ACC112 (cell line): ENCODE measurements around the gene GOLGA3.
"Not testable (repeated sequence)": the region's sequence is repeated elsewhere in the genome, so short reads cannot be mapped to it uniquely, and the experiment has no call there.

ENCODE experiments used
- H2AFZ ChIP-seq: fragments of 200-600 bp; sonication (generic); one replicate; pipeline ENCODE4 v1.6.0; 2017; ENCODE audit warnings: antibody characterized with exemption, low read length; ENCODE audit not compliant: unreplicated experiment
- H3K27ac ChIP-seq: fragments of 200-600 bp; sonication (generic); 2 replicates; pipeline ENCODE4 v1.5.1; 2014; ENCODE audit warnings: low read depth, mild to moderate bottlenecking, antibody characterized with exemption, low read length, moderate library complexity
- H3K27me3 ChIP-seq: fragments of 200-600 bp; sonication (generic); 2 replicates; pipeline ENCODE4 v1.6.1; 2014; ENCODE audit warnings: mild to moderate bottlenecking, antibody characterized with exemption, low read length, moderate library complexity, mixed read lengths; ENCODE audit not compliant: insufficient read depth
- H3K36me3 ChIP-seq: fragments of 200-600 bp; sonication (generic); 2 replicates; pipeline ENCODE4 v1.6.1; 2016; ENCODE audit warnings: mild to moderate bottlenecking, antibody characterized with exemption, low read length, moderate library complexity, mixed read lengths; ENCODE audit not compliant: insufficient read depth
- H3K4me1 ChIP-seq: fragments of 200-600 bp; sonication (generic); one replicate; pipeline ENCODE4 v1.6.1; 2016; ENCODE audit warnings: low read length, mixed read lengths; ENCODE audit not compliant: insufficient read depth, unreplicated experiment, control insufficient read depth
- H3K4me3 ChIP-seq: fragments of 200-600 bp; sonication (generic); 2 replicates; pipeline ENCODE4 v1.5.1; 2014; ENCODE audit warnings: mild to moderate bottlenecking, low read depth, low read length
- H3K79me2 ChIP-seq: fragments of 200-600 bp; sonication (generic); one replicate; pipeline ENCODE4 v1.6.0; 2016; ENCODE audit warnings: low read length; ENCODE audit not compliant: control insufficient read depth, unreplicated experiment, insufficient read depth

Gene GOLGA3

DNA sequence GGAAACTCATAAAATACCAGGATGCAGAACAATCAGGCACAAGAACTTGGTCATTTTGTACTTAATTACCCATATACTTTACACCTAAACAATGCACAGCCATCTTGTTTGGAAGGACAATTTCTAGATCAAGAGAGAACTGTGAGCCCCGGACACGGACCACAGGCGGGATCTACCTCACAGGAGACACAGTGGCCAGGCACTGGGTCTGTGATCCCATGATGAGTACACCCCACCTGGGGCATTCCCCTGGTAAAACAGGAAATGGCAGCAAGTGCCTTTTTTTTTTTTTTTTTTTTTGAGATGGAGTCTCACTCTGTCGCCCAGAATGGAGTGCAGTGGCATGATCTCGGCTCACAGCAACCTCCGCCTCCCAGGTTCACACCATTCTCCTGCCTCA, 15.2 kb downstream of the GOLGA3 start:
- Histone ChIP-seq H3K27me3 (no peaks in the 10 kb centered on the region), H3K4me1 (no peaks in the 10 kb centered on the region), H3K27ac (no peak overlapping the region), H3K4me3 (no peak overlapping the region), H3K36me3 (peaks cover 37% of the 10 kb centered on the region), H3K79me2 (peaks cover 21% of the 10 kb centered on the region), H2AFZ (no peak overlapping the region)

DNA sequence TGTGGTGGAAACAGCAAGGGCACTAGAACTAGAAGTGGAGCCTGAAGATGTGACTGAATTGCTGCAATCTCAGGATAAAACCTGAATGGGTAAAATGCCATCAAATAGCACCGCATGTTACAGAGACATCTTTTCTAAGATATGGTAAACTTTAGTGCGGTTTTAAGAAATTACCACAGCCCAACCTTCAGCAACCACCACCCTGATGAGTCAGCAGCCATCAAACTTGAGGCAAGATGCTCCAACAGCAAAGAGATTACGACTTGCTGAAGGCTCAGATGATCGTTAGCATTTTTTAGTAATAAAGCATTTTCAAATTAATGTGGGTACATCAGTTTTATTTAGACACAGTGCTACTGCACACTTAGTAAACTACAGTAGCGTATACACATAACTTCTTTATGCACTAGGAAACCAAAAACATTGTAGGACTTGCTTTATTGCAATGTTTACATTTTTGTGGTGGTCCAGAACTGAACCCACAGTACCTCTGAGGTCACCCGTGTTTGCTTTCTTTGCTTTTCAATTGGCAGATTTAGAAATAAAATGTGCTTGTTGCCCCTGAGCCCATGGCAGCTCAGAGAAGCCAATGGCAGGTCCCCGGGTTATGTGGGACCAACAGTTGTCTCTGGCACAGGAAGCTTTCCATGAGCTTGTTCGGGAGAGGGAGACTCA, 15.9 kb downstream of the GOLGA3 start:
- no peak overlapping the region for H3K27ac ChIP-seq

DNA sequence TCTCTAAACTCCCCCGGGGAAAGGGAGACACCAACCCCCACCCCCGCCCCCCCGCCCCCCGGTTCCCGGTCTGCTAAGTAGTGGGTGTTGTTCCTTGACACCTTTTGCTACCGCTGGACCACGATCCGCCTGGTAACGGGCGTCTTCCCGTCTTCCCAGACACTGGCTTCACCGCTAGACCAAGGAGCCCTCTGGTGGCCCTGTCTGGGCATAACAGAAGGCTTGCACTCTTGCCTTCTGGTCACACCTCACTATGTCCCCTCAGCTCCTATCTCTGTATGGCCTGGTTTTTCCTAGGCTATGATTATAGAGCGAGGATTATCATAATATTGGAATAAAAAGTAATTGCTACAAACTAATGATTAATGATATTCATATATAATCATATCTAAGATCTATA, 19.3 kb downstream of the GOLGA3 start:
- Histone ChIP-seq H3K79me2 (peaks cover 35% of the 10 kb centered on the region), H3K36me3 (peaks cover 45% of the 10 kb centered on the region)
- not testable (repeated sequence) for H3K4me1 ChIP-seq, H3K4me3 ChIP-seq, H3K27me3 ChIP-seq, H3K27ac ChIP-seq, H2AFZ ChIP-seq

More for the DNA sequence above, 15.9 kb downstream of the GOLGA3 start:
- H2AFZ ChIP-seq = no peak overlapping the region
- H3K79me2 ChIP-seq = peaks cover 26% of the 10 kb centered on the region
- H3K4me1 ChIP-seq = no peaks in the 10 kb centered on the region
- no peak overlapping the region for H3K4me3 ChIP-seq
- peaks cover 40% of the 10 kb centered on the region for H3K36me3 ChIP-seq
- H3K27me3 ChIP-seq = no peaks in the 10 kb centered on the region

DNA sequence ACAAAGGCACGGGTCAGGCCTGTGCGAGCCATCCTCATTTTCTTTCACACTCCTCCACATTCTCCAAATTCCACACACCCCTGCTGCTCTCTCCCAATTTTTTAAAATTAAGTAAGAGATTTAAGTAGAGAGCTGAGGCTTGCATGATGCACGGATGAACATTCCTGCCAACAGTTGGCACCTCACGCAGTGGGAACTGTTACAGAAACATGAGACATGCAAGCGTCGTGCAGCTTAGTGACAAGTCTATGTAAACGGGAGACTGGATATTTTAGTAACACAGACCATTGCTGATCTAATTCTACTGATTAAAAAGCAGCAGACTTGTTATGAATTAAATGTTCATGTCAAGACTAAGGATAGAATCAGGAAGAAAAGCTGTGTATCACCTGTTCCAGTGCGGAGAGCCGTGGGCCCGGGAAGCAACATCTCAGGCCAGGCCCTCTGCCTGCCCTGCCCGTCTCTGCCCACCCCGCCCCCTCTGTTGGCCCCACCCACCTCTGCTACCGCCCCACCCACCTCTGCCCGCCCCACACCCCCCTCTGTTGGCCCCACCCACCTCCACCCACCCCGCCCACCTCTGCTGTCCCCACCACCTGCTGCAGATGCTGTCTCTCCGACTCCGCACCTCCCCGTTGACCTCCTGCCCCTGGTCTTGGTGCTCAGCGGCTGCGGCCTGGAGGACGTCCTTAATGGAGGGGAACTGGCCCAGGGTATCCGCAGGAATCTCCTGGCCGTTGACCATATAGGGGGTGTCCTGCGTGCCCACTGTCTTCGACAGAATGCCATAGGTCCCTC, 21.2 kb downstream of the GOLGA3 start:
- no peaks in the 10 kb centered on the region for H3K27me3 ChIP-seq
- H2AFZ ChIP-seq = no peak overlapping the region
- no peak overlapping the region for H3K27ac ChIP-seq
- peaks cover 43% of the 10 kb centered on the region for H3K36me3 ChIP-seq
- H3K4me1 ChIP-seq = no peaks in the 10 kb centered on the region
- H3K79me2 ChIP-seq = peaks cover 42% of the 10 kb centered on the region
- no peak overlapping the region for H3K4me3 ChIP-seq

DNA sequence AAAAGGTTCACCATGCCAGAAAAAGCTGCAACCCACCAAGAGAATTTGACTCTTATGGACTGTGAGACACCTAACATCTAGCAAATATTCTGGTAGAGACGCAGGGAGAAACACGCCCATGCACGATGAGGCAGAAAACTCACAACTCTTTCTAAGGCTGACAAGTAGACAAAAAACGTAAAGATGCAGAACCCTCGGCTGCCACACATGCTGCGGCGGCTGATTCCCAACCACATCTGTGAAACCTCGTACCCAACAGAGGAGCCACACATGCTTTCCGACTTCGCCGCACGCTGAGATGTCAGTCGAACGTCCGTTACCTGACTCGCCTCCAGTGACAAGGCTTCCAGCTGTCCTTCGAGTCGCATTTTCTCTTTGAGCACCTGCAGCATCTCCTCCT, 21.8 kb downstream of the GOLGA3 start:
- Histone ChIP-seq H3K4me3 (no peak overlapping the region), H3K36me3 (peaks cover 39% of the 10 kb centered on the region), H3K4me1 (no peaks in the 10 kb centered on the region), H2AFZ (no peak overlapping the region), H3K79me2 (peaks cover 40% of the 10 kb centered on the region), H3K27ac (no peak overlapping the region), H3K27me3 (no peaks in the 10 kb centered on the region)

DNA sequence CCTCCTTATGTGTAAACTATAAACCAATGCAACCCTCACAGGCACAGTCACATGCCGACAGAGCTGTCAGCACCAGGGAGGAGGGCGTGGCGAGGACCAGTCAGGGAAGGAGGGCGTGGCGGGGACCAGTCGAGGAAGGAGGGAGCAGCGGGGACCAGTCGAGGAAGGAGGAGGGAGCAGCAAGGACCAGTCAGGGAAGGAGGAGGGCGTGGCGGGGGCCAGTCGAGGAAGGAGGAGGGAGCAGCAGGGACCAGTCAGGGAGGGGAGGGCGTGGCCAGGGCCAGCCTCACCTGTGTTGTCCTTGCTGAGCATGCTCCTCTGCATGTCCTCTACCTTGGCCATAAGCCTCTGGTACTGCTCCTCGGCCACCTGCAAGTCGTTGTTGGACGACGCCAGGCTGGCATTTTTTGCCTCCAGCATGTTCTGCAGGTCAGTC, 24.2 kb downstream of the GOLGA3 start:
- no peak overlapping the region for H3K4me3 ChIP-seq
- no peaks in the 10 kb centered on the region for H3K27me3 ChIP-seq
- peaks cover 44% of the 10 kb centered on the region for H3K79me2 ChIP-seq
- no peak overlapping the region for H2AFZ ChIP-seq
- no peak overlapping the region for H3K27ac ChIP-seq
- H3K36me3 ChIP-seq = peaks cover 49% of the 10 kb centered on the region
- H3K4me1 ChIP-seq = no peaks in the 10 kb centered on the region

DNA sequence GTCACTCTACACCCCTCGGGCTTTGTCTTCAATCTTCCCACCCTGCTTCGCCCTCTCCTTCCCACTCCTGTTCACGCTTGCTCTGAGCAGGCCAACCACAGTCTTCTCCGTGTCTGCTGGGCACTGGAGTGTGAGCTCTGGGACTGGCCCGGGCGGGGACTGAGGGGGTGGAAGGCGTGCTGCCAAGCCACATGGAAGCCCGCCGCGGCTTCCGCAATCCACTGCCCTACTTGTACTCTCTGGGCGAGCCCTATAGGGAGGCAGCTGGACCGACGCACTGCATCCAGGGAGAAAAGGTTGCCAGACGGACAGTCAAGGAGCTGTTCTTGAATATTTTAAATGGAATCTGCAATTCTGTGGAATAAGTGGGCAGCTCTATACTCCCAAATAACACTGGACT, 24.8 kb downstream of the GOLGA3 start:
- H3K4me1 ChIP-seq = no peaks in the 10 kb centered on the region
- peaks cover 48% of the 10 kb centered on the region for H3K79me2 ChIP-seq
- H3K27me3 ChIP-seq = no peaks in the 10 kb centered on the region
- H3K36me3 ChIP-seq = peaks cover 54% of the 10 kb centered on the region
- no peak overlapping the region for H3K27ac ChIP-seq
- H3K4me3 ChIP-seq = no peak overlapping the region
- no peak overlapping the region for H2AFZ ChIP-seq

DNA sequence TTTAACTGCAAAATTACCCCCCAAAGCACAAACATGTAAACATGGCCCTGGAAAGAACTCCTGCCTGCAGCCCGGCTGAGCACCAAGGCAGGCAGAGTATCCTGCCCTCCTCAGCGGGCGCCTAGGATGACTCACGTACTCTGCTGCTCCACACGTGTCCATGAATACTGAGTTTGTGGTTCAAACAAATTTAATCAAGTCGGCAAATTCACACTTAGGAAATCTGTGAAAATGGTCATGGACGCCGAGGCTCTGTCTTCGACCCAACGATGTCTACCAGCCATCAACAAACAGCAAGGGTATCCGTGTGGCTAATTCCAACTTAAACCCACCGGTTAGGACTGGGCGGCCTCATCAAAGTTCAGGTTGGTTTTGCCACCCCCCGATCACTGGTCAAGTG, 25.5 kb downstream of the GOLGA3 start:
- H2AFZ ChIP-seq = no peak overlapping the region
- H3K79me2 ChIP-seq = peaks cover 46% of the 10 kb centered on the region
- no peaks in the 10 kb centered on the region for H3K27me3 ChIP-seq
- no peak overlapping the region for H3K4me3 ChIP-seq
- no peaks in the 10 kb centered on the region for H3K4me1 ChIP-seq
- H3K36me3 ChIP-seq = peaks cover 54% of the 10 kb centered on the region
- no peak overlapping the region for H3K27ac ChIP-seq

DNA sequence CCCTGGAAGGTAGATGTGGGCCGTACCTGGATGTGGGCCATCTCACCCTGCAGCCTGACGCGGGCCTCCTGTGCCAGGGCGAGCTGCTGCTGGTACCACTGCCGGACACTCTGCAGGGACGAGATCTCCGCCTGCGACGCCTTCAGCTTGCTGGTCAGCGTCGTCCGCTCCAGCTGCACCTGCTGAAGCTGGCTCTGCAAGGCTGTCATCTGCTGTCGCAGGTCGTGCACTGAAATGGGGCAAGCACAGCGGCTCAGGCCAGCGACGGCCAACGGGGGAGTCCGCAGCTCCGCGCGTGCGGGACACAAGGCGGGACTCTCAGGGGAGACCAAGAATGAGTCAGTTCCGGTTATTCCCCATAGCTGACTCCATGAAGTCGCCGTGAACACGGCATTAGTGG, 26.9 kb downstream of the GOLGA3 start:
- H2AFZ ChIP-seq = no peak overlapping the region
- H3K4me3 ChIP-seq = no peak overlapping the region
- no peak overlapping the region for H3K27ac ChIP-seq
- H3K79me2 ChIP-seq = peaks cover 38% of the 10 kb centered on the region
- no peaks in the 10 kb centered on the region for H3K4me1 ChIP-seq
- peaks cover 50% of the 10 kb centered on the region for H3K36me3 ChIP-seq
- H3K27me3 ChIP-seq = no peaks in the 10 kb centered on the region

DNA sequence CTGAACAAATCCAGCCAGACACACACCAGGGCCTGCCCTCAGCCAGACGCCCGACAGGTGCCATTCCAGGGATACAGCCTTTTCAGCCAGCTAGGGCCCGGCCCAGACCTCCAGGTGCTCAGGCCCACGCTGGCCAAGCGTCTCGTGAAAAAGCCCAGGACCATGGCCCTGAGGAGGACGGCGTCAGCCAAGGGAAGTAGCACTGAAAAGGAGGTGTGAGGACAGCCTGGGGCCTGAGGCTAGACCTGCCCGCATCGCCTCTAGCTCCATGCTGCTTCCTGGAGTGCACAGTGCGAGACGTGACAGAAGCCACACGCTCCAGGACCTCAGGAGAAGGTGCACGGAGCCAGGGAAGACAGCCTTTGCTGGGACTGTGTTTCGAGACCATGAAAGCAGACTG, 29.8 kb downstream of the GOLGA3 start:
- no peaks in the 10 kb centered on the region for H3K4me1 ChIP-seq
- peaks cover 59% of the 10 kb centered on the region for H3K36me3 ChIP-seq
- no peak overlapping the region for H3K27ac ChIP-seq
- H3K27me3 ChIP-seq = no peaks in the 10 kb centered on the region
- peaks cover 30% of the 10 kb centered on the region for H3K79me2 ChIP-seq
- H3K4me3 ChIP-seq = no peak overlapping the region
- no peak overlapping the region for H2AFZ ChIP-seq
